ENCODE results near the gene RNF138.
A peak's percentile ranks its signal among the peaks of the same experiment; 100 is the strongest.

RNF138 gene

DNA sequence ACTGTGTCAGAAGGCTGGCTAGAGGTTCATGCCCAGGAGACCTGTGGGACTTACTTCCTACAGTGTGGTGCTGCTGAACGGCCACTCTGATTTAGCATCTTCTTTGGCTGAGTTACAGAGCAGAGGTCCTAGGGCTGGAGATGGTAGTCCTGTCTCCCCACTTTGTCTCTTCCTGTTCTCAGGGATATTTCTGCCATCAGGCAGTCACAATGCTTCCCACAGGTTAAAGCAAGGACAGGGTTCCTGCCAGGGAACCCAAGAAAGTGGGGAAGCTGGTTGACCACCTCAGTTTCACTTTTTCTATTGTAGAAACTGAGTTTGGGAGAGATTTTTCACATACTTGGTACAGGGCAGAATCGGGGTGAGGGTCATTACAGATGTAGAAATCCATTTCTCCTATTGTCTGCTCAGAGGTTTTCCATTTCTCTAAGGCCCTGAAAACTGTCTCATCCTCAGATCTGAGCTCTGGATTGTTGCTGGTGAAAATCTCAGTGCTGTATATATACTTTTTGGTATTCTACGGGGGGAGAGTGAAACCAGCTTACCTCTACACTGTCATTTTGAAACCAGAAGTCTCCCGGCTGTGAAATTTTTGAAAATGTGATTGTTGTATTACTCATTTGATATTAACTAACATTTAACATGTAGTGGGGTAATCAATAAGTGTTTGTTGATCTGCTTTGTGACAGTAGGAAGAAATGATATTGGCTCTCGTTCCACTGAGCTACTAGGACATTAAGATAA is 61.2 kb downstream of the RNF138 start:
- H3K36me3 ChIP-seq (ENCODE audit: control insufficient read depth, low read length): no peaks in the 10 kb centered on the region
- H3K27ac ChIP-seq (ENCODE audit: low read depth, low read length): no peak overlapping the region
- no peaks in the 10 kb centered on the region for H3F3A ChIP-seq (ENCODE audit: control insufficient read depth, insufficient read depth)
- peaks cover 3% of the 10 kb centered on the region; the same call in 1 of the 2 replicates for H3K9me3 ChIP-seq (ENCODE audit: control insufficient read depth, insufficient read depth, low read length)
- H3K4me1 ChIP-seq (ENCODE audit: control insufficient read depth, low read length): 0 out of 2 replicates have a peak, but pooled peaks cover 2% of the 10 kb centered on the region
- H3K79me2 ChIP-seq (ENCODE audit: control insufficient read depth, low read length): no peaks in the 10 kb centered on the region
- no peaks in the 10 kb centered on the region for H3K9me2 ChIP-seq (replicated peaks; ENCODE audit: control insufficient read depth, low read length)
- H4K20me1 ChIP-seq (ENCODE audit: control insufficient read depth, insufficient read depth, low read depth, low read length): no peaks in the 10 kb centered on the region
- TF ChIP-seq CTCF (IDR thresholded peaks at IDR 0.05; ENCODE audit: low read depth, low read length, poor library complexity, severe bottlenecking) (no peak), EZH2phosphoT487 (IDR thresholded peaks at IDR 0.05; ENCODE audit: borderline replicate concordance, low read length) (no peak)
- H3K27me3 ChIP-seq (ENCODE audit: control insufficient read depth, low read length): 0 out of 2 replicates have a peak, but pooled peaks cover 3% of the 10 kb centered on the region
- no peak overlapping the region for H3K4me3 ChIP-seq (ENCODE audit: low read length)
- H3K4me2 ChIP-seq (ENCODE audit: low read length): no peak overlapping the region

DNA sequence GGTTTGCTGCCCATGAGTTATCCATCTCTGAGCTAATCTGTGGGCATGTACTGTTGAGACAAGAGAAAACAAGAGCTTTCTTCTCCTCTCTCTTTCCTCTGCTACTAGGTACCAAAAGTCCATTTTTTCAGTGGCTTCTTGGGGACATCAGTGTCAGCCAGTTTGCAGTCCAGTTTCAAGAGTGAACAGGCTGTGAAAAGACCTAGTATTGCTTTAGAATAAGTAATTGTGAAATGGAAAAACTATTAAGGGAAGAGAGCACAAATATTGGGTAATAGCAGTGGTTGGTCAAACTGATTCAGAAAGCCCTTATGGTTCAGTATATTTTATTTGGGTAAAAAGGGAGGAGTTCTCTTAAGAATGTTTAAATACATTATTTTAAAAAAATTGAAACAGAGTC is 65.2 kb downstream of the RNF138 start:
- no peaks in the 10 kb centered on the region for H3K79me2 ChIP-seq (ENCODE audit: control insufficient read depth, low read length)
- no peaks in the 10 kb centered on the region for H3K9me2 ChIP-seq (replicated peaks; ENCODE audit: control insufficient read depth, low read length)
- H3K4me3 ChIP-seq (ENCODE audit: low read length): no peak overlapping the region
- H4K20me1 ChIP-seq (ENCODE audit: control insufficient read depth, insufficient read depth, low read depth, low read length): no peaks in the 10 kb centered on the region
- TF ChIP-seq EZH2phosphoT487 (IDR thresholded peaks at IDR 0.05; ENCODE audit: borderline replicate concordance, low read length): no peak
- TF ChIP-seq CTCF (IDR thresholded peaks at IDR 0.05; ENCODE audit: low read depth, low read length, poor library complexity, severe bottlenecking): no peak
- no peak overlapping the region for H3K4me2 ChIP-seq (ENCODE audit: low read length)
- H3K36me3 ChIP-seq (ENCODE audit: control insufficient read depth, low read length): no peaks in the 10 kb centered on the region
- H3F3A ChIP-seq (ENCODE audit: control insufficient read depth, insufficient read depth): no peaks in the 10 kb centered on the region
- H3K27ac ChIP-seq (ENCODE audit: low read depth, low read length): no peak overlapping the region
- 0 out of 2 replicates have a peak, but pooled peaks cover 3% of the 10 kb centered on the region for H3K4me1 ChIP-seq (ENCODE audit: control insufficient read depth, low read length)
- no peaks in the 10 kb centered on the region for H3K9me3 ChIP-seq (ENCODE audit: control insufficient read depth, insufficient read depth, low read length)
- H3K27me3 ChIP-seq (ENCODE audit: control insufficient read depth, low read length): 0 out of 2 replicates have a peak, but pooled peaks cover 3% of the 10 kb centered on the region

GRCh38 chr18:32157580-32157979 is 65.9 kb downstream of the RNF138 start:
- H3F3A ChIP-seq (ENCODE audit: control insufficient read depth, insufficient read depth): no peaks in the 10 kb centered on the region
- H3K4me2 ChIP-seq (ENCODE audit: low read length): peak overlapping the region; percentile 55
- peaks cover 1% of the 10 kb centered on the region; the same call in 1 of the 2 replicates for H3K27me3 ChIP-seq (ENCODE audit: control insufficient read depth, low read length)
- H3K4me1 ChIP-seq (ENCODE audit: control insufficient read depth, low read length): 0 out of 2 replicates have a peak, but pooled peaks cover 3% of the 10 kb centered on the region
- no peak overlapping the region for H3K27ac ChIP-seq (ENCODE audit: low read depth, low read length)
- no peaks in the 10 kb centered on the region for H3K9me3 ChIP-seq (ENCODE audit: control insufficient read depth, insufficient read depth, low read length)
- no peak overlapping the region for H3K4me3 ChIP-seq (ENCODE audit: low read length)
- no peaks in the 10 kb centered on the region for H3K36me3 ChIP-seq (ENCODE audit: control insufficient read depth, low read length)
- H4K20me1 ChIP-seq (ENCODE audit: control insufficient read depth, insufficient read depth, low read depth, low read length): no peaks in the 10 kb centered on the region
- H3K79me2 ChIP-seq (ENCODE audit: control insufficient read depth, low read length): no peaks in the 10 kb centered on the region
- H3K9me2 ChIP-seq (replicated peaks; ENCODE audit: control insufficient read depth, low read length): no peaks in the 10 kb centered on the region
- TF ChIP-seq CTCF (IDR thresholded peaks at IDR 0.05; ENCODE audit: low read depth, low read length, poor library complexity, severe bottlenecking) (no peak), EZH2phosphoT487 (IDR thresholded peaks at IDR 0.05; ENCODE audit: borderline replicate concordance, low read length) (no peak)
